Stimulated activated naive CD8-positive, alpha-beta T cell treated with anti-CD3 and anti-CD28 coated beads, Interleukin-15, Interleukin-2, amounts not matched to agents 100 U/mL and 50 U/mL, for 24 hours (primary cell): ENCODE data around the gene DTNBP1.

Experiments used
- ATAC-seq: fragments of 150-1000 bp; cut with Tn5 transposase; one replicate; pipeline ENCODE4 v1.10.0; 2021
- DNase-seq: peaks from one replicate; pipeline ENCODE4 v3.0.0; 2021

DTNBP1 gene

DNA sequence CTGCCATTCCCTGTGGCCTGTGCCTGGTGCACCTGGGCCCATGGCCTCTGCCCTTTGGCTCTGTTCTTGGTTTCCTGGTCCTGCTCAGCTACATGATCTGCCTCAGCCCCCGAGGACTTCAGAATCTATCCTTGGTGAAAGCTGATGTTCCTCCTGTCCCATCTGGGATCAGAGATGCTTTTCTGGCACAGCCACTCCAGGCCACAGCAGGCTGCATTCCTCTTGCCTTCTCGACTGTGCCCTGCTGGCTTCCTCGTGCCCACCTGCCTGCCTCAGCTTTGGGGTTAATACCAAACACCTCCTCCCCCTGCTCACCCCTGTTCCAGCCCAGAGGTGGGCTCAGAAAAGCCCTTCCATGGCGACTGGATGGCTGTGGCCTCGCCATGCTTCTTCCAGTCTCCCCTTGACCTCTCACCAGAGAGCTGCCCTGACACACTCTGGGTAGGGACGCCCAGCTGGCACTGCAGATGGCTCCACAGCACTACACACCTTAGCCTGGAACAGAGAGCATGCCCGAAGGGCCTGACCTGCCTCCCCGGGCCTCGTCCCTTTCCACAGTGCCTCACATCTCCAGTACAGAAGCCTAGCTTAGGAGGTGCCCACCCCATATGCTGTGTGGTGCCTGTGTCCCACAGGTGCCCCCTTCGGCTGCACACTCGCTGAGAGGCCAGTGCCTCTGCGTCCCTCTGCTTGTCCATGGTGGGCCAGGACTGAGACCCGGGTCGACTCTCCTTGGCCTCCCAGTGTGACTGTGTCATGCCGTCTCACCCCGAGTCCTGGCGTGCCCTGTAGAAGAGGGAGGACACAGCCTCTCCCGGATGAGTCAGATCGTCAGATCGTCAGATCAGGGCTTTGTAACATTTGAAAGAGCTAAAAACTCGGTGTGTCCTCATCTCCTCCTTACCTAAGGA lies 148.8 kb downstream of the DTNBP1 start:
- no peak for ATAC-seq
- no peak for DNase-seq

GRCh38 chr6:15513131-15513771 lies 149.6 kb downstream of the DTNBP1 start:
- DNase-seq (no peak), ATAC-seq (peak; percentile 16)

- DNase-seq (no peak), ATAC-seq (no peak)
These were observed 150.1 kb downstream of the DTNBP1 start for GRCh38 chr6:15512721-15513120.

DNA sequence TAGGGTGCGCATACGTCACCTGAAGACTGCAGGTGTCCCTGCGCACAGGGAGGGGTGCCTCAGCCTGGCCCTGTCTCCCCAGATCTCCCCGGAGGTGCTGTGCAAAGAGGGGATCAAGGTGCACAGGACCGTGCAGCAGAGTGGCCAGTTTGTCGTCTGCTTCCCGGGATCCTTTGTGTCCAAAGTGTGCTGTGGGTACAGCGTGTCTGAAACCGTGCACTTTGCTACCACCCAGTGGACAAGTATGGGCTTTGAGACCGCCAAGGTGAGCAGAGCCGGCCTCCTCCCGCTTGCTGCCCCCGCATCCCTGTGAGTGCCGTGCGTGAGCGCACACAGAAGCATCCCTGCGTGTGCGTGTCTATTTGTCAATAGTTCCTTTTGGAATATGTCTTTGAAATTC lies 150.7 kb downstream of the DTNBP1 start:
- ATAC-seq (no peak), DNase-seq (no peak)

GRCh38 chr6:15511248-15512125 lies 151.3 kb downstream of the DTNBP1 start:
- DNase-seq (no peak), ATAC-seq (no peak)

- DNase-seq, result no peak
- no peak for ATAC-seq
These were observed 152.1 kb downstream of the DTNBP1 start for GRCh38 chr6:15510536-15511247.

- DNase-seq (no peak), ATAC-seq (no peak)
These were observed 152.7 kb downstream of the DTNBP1 start for GRCh38 chr6:15510121-15510520.

- no peak for ATAC-seq
- no peak for DNase-seq
These were observed 153.4 kb downstream of the DTNBP1 start for GRCh38 chr6:15509335-15509933.

GRCh38 chr6:15508931-15509330 lies 153.9 kb downstream of the DTNBP1 start:
- DNase-seq (no peak), ATAC-seq (no peak)

DNA sequence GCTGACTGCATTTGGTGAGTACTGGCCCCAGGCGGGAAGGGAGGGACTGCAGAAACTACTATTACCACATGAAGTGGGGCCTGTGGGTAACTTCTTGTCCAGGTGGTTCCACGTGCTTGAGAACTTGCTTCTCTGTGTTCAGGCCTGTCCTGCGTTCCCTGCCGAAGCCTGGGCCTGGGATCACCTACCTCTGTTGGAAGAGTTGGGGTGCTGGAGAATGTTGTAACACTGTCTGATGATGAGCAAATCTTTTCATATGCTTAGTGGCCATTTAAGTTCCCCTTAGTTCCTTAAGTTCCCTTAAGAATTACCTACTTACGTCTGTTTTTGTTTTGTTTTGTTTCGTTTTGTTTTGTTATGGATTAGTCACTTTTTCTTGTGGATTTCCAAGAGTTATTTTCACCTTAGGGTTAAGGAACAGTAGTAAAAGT lies 154.4 kb downstream of the DTNBP1 start:
- ATAC-seq (no peak), DNase-seq (no peak)

GRCh38 chr6:15507746-15508145 lies 155.1 kb downstream of the DTNBP1 start:
- ATAC-seq (no peak), DNase-seq (no peak)

DNA sequence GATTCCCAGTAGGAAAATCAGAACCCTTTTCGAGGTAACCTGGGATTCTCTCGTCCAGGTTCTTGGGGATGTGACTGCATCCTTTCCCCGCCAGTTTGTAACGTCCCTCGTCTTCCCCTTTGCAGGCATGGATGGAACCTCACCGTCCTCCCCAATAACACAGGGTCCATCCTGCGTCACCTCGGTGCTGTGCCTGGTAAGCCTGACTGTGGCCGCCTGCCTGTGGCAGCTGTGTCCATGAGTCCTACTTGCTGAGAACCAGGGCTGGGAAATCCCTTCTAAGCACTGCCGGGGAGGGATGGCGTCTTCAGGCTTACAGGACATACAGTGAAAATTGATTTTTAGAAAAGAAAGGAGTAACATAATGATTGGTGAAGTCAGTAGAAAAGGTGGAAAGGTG lies 155.6 kb downstream of the DTNBP1 start:
- ATAC-seq (no peak), DNase-seq (no peak)

DNA sequence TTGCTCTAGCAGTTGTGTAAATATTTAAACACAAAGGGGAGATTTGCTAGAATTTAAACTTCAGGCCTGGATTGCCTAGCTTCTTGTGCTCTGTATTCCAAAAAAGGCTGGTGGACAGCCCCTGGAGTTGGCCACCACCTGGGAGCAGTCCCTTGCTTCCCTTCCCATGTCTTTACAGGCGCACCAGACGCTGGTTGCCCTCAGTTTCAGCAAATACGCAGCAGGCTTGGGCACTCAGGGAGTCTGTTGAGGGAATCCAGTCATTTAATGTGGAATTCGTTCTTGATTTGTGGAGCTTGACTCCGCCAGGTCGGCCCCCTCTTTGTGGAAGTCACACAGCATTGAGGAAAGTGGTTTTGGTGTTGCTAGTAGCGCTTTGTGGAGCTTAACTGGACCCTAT lies 156.8 kb downstream of the DTNBP1 start:
- DNase-seq (no peak), ATAC-seq (no peak)

DNA sequence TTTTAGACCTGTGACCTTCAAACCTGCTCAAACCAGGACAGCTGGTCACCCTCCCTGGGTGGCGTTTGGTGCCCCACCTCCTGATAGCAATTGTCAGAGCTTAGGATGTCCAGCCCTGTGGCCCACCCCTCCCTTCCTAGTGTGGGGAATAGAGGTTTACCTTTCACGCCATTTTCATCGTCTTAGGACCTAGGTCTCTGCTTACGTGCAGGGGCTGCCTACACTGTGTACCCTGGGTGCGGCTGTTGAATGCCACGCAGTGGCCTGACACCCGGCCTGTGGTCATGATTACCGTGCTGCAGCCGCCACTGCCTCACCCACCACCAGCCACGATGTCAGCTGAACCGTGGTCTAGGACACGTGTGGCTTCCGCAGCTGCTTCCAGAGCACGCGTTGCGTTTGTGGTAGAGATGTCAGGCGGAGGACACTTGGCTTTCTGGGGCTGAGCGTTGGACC lies 157.3 kb downstream of the DTNBP1 start:
- DNase-seq, result no peak
- ATAC-seq, result no peak

DNA sequence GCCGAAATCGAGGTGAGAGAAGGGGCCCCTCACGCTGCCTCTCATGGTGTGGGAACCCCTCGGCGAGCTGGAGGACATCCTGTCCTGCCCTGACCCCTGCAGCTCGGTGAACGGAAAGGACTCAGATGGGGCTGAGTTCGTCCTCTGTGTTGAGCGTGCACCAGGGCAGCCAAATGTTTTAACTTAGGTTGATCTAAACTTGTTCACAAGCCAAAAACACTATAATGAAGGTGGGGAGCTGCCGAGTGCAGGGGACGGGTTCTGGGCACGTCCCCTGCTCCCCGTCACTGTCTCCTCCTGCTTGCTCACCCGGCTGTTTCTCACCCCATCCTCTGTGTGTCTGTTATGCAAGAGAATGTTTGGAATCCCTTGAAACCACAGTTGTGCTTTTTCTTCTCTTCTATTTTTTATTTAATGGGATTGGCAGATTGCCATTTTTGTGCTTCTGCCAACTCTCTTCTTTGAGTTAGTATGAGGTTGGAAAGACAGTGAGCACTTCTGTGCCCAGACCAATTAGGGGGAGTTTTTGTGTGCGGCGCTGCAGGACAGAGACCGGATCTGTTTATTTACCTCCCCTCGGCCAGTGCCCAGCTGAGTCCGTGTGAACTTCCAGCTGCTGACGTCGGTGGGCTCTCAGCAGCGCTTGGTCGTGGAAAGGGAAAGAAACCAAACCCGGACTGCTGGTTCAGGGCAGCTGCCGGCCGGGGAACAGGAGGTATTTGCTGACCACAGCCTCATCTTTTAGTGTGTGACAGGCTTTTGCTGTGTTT lies 158.1 kb downstream of the DTNBP1 start:
- ATAC-seq (no peak), DNase-seq (no peak)

- no peak for ATAC-seq
- no peak for DNase-seq
These were observed 158.8 kb downstream of the DTNBP1 start for GRCh38 chr6:15504040-15504495.

DNA sequence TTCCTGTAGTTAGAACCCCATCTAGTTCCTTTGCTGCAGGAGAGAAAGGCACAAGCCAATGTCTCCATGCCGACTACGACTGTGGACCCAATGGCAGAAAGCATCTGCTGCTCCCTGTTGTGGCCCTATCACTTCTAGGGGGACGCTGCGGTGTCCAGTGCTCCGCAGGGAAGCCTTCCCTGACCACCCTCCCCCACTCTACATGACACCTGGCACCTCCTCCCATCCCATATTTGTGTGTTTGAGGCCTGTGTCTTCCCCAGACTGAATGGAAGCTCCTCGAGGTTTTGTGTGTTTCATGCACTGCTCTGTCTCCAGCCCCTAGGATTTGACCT lies 159.5 kb downstream of the DTNBP1 start:
- no peak for ATAC-seq
- DNase-seq, result no peak

DNA sequence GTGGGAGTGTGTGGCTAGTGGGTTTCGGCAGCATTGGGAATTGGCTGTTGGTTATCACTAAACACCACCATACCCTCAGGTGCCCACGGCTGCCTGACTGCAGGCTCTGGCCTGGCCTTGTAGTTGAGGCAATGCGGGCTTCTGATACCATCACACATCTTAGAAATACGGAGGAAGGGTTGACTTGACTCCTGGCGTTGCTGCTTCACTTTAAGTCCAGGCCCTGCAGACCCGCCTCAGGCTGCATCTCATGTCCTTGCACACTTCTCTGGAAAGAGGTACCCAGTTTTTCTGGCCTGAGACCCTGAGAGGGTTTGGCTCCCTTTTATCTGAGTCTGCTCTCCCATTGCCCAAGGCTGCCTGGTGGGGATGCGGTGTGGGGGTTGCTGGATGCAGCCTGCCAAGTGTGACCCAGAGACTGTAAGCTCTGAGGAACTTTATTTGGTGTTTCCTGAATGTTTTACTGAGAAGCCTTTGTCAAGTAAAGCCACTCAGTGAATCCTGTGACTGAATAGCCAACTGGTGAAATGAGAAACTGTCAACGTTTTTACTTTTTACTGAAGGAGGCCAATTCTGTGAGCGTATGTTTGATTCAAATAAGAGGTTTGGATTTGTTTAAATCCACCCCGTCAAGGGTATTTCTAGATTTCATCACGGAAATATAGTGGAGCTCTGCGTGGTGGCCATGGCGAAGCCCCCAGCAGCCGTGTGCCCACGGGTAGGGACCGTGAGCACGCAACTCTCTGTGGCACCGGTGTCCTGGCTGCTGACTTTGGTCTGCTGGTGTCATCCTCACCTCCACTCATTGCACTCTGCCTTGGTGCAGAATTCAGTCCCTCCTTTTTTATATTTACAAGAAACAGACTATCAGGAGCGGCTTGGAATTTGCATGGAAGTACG lies 160.1 kb downstream of the DTNBP1 start:
- DNase-seq (no peak), ATAC-seq (no peak)

- ATAC-seq (no peak), DNase-seq (no peak)
These were observed 160.9 kb downstream of the DTNBP1 start for GRCh38 chr6:15501826-15502445.
